CD4-positive, alpha-beta T cell treated with Interferon alpha-2 for 1 hour (primary cell): Measurements from ENCODE around the gene TMEM43.

Source experiments
- DNase-seq, 2 donors: peaks; one replicate each; pipeline ENCODE4 v3.0.0-alpha.2; 2020 to 2022

Gene TMEM43

DNA sequence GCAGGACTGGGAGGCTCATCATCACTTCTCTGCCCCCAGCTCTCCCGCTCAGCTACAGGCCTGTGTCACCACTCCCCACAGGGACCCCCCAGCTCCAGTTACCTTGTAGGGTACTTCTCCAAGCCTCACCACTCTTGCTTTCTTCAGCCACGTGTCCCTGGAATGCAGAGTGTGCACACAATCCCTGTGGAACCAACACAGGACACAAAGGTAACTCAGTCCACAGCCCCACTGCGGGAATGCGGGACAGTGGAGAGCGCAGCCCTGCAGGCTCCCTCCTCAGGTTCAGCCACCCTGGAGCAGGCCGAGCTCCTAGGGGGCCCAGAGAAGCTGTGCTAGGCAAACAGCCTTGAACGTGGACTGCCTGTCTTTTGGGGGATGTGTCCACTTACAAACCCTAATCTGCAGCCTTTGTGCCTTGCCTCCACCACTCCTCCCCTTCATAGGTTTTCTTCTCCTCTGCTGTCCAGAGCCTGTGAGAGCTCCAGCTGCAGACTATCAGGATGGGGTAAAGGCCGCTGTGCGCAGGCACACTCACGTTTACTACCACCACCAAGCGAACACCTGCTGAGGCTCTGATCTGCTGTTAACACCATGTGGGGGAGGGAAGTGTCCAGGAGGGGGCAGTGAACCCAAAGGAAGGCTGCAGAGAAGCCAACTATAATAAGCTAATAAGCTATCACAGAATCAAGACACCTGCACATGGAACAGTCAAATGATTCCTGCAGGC lies 27.5 kb downstream of the TMEM43 start:
- peak in 1 of 2 donors; percentile 35 for DNase-seq

GRCh38 chr3:14152963-14153355 lies 28.1 kb downstream of the TMEM43 start:
- no peak for DNase-seq

DNA sequence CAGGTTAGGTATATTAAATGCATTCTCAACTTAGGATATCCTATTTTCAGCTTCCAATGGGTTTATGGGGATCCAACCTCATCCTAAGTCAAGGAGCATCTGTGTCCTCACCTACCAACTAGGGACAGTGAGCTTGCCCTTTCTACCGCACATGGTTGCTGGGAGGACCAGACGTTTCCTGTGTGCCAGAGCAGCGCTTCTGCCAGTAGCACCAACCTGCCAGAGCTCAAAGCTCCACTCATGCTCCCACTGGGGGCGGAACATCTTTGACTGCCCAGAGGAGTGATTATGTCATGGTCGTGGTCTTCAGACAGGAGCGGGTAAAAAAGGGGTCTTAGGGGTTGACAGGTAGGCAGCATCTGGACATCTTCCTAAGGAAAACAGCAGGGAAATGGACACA lies 28.8 kb downstream of the TMEM43 start:
- no peak for DNase-seq

DNA sequence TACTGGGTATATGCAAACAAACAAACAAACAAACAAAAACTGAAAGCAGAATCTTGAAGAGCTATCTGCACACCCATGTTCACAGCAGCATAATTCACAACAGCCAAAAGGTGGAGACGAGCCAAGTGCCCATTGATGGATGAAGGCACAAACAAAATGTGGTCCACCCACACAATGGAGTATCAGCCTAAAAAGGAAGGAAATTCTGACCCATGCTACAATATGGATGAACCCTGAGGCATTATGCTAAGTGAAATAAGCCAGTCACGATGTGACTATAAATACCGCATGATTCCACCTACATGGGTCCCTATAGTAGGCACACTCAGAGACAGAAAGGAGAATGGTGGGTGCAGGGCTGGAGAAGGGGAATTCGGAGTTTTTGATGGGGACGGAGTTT lies 29.4 kb downstream of the TMEM43 start:
- DNase-seq: no peak

DNA sequence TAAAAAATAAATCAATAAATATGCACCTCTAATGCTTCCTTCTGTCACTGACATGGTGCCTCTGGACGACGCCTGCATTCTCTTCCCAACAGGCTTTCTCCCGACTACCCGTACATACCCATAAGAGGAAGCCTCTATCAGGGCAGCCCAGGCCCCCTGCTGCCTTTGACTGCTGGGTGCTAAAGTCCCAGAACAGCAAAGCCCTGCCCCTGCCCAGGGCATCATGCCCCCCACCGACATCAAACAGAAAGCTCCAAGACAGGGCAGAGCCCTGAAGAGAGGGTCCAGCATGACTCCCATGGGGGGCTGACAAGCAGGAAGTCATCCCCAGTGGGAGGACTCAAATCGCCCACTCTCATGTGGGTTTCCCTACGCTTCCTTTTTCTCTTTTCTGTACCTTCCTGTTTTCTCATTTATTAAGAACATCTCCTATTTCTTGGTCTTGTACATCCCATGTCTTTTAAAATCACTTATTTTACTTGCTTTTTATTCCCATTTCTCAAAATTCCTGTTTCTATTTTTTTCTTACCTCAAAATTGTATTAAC lies 30.1 kb downstream of the TMEM43 start:
- no peak for DNase-seq

- DNase-seq: no peak
These were observed 31.3 kb downstream of the TMEM43 start for GRCh38 chr3:14156201-14156600.

GRCh38 chr3:14156843-14157561 lies 32.1 kb downstream of the TMEM43 start:
- DNase-seq: no peak

- DNase-seq: no peak
These were observed 33.1 kb downstream of the TMEM43 start for GRCh38 chr3:14157951-14158350.

DNA sequence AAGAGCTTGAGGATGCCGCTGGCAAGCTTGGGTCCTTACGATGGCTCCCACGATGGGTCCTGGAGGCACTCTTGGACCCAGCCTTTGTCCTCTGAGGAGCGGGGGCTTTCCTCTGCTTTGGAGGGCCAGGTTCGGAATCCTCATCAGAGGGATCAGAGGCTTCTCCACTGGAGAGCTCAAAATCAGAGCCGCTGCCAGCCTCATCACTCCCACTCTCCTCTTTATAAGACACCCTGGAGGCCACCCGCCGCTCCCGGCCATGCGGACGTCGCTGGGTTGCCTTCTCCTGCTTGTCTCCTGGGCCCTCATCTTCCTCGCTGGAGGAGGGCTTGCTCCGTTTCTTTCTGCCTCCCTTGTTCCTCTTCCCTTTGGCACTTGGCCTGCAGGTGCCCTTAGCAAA lies 33.5 kb downstream of the TMEM43 start:
- DNase-seq: no peak

DNA sequence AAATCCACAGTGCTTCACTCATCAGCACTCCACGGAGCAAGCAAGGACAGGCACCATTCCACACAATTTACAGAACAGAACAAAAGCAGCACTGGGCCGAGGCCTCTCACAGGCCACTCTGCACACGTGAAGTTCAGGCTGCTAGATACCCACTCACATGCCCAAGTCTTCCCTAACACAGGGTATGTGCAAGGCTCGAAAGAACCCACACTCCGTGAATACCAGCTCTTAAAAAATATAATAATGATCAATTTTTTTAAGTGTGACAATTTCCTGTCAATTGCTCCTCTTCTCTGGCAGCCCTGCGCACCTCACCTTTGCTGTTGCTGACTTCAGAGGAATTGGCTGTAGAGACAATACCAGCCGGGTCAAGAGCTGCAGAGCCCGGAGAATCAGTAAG lies 34.6 kb downstream of the TMEM43 start:
- DNase-seq: no peak

- no peak for DNase-seq
These were observed 36.4 kb downstream of the TMEM43 start for GRCh38 chr3:14161282-14161681.

DNA sequence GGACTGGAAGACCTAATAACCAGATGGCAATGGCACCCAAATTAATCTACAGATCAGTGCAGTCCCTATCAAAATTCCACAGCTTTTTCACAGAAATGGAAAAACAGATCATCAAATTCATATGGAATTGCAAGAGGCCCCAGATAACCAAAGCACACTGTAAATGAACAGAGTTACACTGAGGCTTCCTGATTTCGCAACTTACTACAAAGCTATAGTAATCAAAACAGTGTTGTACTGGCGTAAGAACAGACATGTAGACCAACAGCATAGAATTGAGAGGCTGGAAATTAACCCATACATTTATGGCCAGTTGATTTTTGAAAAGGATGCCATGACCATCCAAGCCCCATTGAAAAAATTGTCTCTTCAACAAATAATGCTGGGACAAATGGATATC lies 37.3 kb downstream of the TMEM43 start:
- DNase-seq: no peak

GRCh38 chr3:14166877-14167603 lies 42.2 kb downstream of the TMEM43 start:
- no peak for DNase-seq

DNA sequence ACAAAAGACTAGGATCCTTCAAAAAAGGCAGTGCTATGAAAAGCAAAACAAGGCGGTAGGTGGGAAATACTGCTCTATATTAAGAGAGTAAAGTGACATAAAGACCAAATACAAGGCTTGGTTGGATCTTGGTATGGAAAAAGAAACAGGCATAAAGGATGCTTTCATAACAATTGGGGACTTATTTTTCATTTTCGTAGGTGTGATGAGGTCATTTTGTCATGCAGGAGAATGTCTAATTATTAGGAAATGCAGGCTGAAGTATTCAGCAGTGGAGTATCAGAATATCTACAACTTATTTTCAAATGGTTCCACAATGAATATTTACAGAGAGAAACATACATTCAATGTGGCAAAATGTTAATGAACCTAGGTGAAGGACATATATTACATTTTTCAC lies 44.6 kb downstream of the TMEM43 start:
- no peak for DNase-seq

- no peak for DNase-seq
These were observed 45.0 kb downstream of the TMEM43 start for GRCh38 chr3:14169871-14170270.

DNA sequence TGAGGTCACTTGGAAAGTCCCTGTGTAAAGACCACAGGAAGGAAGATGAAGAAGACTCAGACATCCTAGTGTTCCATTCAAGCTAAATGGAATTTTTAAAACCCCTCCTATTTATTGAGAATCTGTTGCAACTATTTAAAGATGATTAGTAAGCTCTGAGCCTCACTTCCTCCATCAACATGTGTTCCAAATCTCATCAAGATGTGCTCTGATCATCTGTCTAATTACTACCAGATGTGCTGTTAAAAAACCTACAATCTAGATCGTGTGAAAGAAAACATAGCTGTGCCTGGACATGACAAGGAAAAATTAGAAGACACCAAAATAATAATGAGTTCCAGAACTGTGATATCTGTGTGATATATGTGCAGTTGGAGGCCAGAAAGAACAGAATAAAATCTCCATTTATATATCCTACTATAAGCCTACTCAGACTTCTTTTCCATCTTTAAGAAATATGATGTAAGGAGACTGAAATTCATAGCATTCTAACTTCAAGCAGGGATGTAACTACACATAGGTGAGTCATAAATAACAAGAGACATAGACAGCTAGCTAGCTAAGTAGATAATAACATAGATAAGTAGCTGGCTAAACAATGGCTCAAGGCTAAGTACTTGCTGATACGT lies 45.8 kb downstream of the TMEM43 start:
- no peak for DNase-seq

DNA sequence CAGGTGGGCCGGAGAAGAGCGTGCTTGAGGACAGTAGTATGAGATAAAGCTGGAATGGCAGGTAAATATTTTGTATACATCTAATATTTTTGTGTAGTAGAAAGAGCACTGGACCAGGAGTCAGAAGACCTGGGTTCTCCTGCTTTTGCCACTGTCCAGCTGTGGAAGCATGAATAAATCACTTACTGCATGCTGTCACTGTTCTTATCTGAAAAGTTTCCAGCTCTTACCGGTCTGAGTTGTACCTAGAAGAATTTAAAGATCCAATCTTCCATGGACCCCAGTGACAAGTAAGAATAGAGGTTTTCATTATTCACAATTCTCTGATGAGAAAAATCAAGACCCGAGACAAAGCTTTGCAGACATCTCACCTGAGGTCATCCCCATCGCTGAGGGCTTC lies 47.6 kb downstream of the TMEM43 start:
- DNase-seq: no peak

GRCh38 chr3:14174483-14174882 lies 49.6 kb downstream of the TMEM43 start:
- no peak for DNase-seq

DNA sequence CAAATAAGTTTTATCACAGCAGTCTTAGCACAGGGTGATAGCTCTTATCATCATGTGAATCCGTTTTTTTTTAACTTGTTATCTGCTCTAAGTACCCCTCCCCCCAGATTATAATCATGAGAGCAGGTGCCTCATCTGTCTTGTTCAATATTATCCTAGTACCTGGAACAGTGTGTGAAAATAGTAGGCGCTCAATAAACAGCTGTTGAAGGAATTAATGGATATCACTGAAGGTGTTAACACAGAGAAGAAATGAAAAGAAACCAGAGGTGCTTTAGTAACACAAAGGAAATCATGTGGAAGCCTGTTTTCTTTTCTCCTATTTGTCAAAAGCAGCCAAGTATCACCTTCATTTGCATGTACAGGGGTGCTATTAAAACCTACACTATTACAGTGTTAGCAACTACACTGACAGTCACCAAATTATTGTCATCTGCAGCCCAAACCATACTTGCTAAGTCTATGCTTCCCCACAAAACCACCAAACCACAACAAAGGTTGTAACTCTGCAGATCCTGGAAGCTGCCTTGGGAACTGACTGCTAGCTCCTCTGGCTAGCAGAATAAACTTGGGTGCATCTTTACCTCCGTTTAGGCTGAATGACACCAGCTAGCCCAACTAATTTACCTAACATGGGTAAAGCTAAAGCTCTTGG lies 50.7 kb downstream of the TMEM43 start:
- DNase-seq: peak; percentile 63 to 85

DNA sequence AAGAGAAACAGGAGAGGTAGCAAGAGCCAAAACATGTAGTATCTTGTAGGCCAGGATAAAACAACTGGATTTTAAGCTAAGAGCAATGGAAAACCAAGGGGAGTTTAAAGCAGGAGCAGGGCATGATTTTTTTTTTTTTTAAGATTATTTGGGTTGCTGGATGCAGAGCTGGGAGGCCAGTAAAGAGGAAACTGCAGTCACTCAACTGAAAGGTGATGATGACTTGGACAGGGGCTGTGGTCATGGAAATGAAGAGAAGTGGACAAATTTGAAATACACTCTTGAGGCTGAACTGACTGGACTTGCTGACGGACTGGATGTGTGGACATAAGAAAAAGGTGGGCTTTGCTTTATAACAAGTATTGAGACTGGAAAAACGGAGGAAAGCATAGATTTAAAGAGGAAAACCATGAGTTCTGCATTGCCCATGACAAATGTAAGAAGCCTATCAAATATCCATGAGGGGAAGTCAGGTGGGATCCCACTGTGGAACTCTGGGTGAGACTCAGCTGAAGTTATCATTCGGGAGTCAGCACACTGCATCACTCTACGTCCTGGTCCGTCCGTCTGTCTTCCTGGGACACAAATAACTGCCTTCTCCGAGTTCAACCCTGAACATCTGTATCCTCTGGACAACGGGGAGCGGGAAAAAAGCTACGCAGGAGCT lies 52.9 kb downstream of the TMEM43 start:
- DNase-seq: no peak

DNA sequence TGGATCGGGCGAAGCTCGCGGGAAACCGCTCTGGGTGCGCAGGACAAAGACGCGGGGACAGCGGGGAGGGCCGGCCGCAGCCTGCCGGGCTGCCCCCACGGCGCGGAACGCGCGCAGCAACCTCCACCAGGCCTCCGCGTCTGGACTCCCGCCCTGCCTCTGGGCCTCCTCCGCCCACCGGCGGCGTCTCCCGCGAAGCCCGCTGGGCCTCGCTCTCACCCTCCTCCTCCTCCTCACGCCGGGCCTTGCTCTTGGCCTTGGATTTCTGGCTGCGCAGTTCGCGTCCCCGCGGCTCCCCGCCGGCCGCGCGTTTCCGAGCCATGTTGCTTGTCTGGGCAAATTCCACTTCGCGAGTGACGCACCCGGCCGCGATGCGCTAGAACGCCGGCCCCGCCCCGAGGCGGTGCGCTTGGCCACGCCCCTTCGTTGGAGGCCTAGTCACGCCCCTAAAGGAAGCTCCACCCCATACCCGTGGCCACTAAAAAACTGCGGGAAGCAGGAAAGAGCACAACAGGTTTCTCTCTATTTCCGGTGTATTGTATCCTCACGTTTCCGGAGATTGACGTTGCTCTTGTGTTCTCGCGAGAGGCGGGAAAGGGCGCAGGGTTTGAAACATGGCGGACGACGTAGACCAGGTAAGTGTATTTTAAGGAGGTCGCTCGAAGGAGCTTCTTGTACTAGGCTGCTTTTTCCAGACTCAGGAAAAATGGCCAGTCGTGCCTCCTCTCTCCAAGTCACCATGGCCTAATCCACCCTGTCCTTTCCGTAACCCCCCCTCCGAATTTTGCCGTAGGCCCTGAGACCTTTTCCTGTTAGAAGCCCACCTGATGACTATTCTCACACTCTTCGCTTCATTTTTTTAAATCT lies 53.6 kb downstream of the TMEM43 start, which contains the start of the genes LSM3 and XPC:
Gene LSM3, plus strand, starts transcription at position 571 of the 867 bp plus-strand sequence. Its CDS starts 44 bp downstream, at position 615.
Gene XPC, minus strand, starts transcription at position 355 of the 867 bp plus-strand sequence. Its CDS starts 33 bp downstream, at position 322.
- DNase-seq: peak; percentile 97 to 99
